ENCODE data around the gene MRGPRG.

MRGPRG gene

DNA sequence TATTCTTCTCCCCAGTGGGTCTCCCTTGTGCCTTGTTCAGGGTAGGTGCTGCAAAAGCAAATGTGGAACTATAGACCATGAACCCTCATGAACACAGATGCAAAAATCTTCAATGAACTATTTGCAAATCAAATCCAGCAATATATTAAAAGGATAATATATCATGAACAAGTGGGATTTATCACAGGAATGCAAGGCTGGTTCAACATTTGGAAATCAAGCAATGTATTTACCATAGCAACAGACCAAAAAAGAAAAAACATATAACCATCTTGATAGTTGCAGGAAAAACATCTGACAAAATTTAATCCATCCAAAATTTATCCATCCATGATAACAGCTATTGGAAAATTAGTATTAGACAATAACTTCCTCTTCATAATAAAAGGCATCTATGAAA, 42.1 kb downstream of the MRGPRG start:
- TF ChIP-seq CTCF (IDR thresholded peaks at IDR 0.05; ENCODE audit: low read depth, low read length, missing control alignments): no peak
- no peak overlapping the region for H3K4me3 ChIP-seq (ENCODE audit: low read depth, low read length)
- DNase-seq (ENCODE audit: low read depth): no peak

- no peak for DNase-seq (ENCODE audit: low read depth)
- TF ChIP-seq CTCF (IDR thresholded peaks at IDR 0.05; ENCODE audit: low read depth, low read length, missing control alignments): no peak
Observed at GRCh38 chr11:3175194-3175593, 43.4 kb downstream of the MRGPRG start.

DNA sequence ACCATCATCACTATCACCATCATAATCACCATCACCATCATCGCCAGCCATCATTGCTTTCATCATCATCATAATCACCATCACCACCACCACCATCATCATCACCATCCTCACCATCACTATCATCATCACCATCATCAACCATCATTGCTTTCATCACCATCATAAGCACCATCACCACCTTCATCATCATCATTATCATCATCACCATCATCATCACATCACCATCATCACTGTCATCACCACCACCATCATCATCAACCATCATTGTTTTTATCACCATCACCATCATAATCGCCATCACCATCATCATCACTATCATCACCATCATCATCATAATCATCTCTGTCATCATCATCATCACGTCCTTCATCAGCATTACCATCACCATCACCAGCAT, 44.2 kb downstream of the MRGPRG start:
- H3K4me3 ChIP-seq (ENCODE audit: low read depth, low read length): no peak overlapping the region
- no peak for DNase-seq (ENCODE audit: low read depth)
- no peak for TF ChIP-seq CTCF (IDR thresholded peaks at IDR 0.05; ENCODE audit: low read depth, low read length, missing control alignments)

More at GRCh38 chr11:3175194-3175593, 43.4 kb downstream of the MRGPRG start:
- no peak overlapping the region for H3K4me3 ChIP-seq (ENCODE audit: low read depth, low read length)

DNA sequence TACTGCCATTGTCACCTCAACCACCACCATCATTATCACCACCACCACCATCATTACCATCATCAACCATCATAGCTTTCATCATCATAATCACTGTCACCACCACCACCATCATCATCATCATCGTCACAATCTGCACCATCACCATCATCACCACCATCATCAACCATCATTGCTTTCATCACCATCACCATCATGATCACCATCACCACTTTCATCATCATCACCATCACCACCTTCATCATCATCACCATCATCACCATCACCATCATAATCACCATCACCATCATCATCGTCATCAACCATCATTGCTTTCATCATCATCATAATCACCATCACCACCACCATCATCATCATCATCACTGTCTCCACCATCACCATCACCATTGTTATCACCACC, 44.8 kb downstream of the MRGPRG start:
- DNase-seq (ENCODE audit: low read depth): no peak
- H3K4me3 ChIP-seq (ENCODE audit: low read depth, low read length): no peak overlapping the region
- no peak for TF ChIP-seq CTCF (IDR thresholded peaks at IDR 0.05; ENCODE audit: low read depth, low read length, missing control alignments)

- no peak for TF ChIP-seq CTCF (IDR thresholded peaks at IDR 0.05; ENCODE audit: low read depth, low read length, missing control alignments)
- DNase-seq (ENCODE audit: low read depth): no peak
- no peak overlapping the region for H3K4me3 ChIP-seq (ENCODE audit: low read depth, low read length)
Observed at GRCh38 chr11:3171931-3172560, 46.6 kb downstream of the MRGPRG start.

- TF ChIP-seq CTCF (IDR thresholded peaks at IDR 0.05; ENCODE audit: low read depth, low read length, missing control alignments): no peak
- no peak overlapping the region for H3K4me3 ChIP-seq (ENCODE audit: low read depth, low read length)
- no peak for DNase-seq (ENCODE audit: low read depth)
Observed at GRCh38 chr11:3170756-3171650, 47.6 kb downstream of the MRGPRG start.

All from GM12864 (cell line).